ENCODE results near the gene SLC6A3. TPM values are rescaled to one million over a fixed set of nuclear protein-coding genes. Genes with fewer than 3 reads are reported as not detected.
A peak's percentile ranks its signal among the peaks of the same experiment; 100 is the strongest.

SLC6A3 gene
- total and polyA plus RNA-seq, 9 of the 15 experiments (the other 6 are each of a cell fraction or from before 2014, with no cell fraction given): not detected

- TF ChIP-seq ZNF407 (IDR thresholded peaks at IDR 0.05; ENCODE audit: low read depth): no peak
- TF ChIP-seq ZBTB17 (CRISPR knock-in tag; IDR thresholded peaks at IDR 0.05): peak; percentile 92
- TF ChIP-seq REST (IDR thresholded peaks at IDR 0.05; ENCODE audit: borderline replicate concordance): peak; percentile 77
- TF ChIP-seq REST (CRISPR knock-in tag; IDR thresholded peaks at IDR 0.05; ENCODE audit: low read depth): no peak
- no peak for TF ChIP-seq FOXM1 (IDR thresholded peaks at IDR 0.05; ENCODE audit: low read depth)
- TF ChIP-seq FOXM1 (CRISPR knock-in tag; IDR thresholded peaks at IDR 0.05; ENCODE audit: low read depth): no peak
- no peak for TF ChIP-seq ZNF644 (tag; IDR thresholded peaks at IDR 0.05; ENCODE audit: low read depth)
- TF ChIP-seq PHTF2 (CRISPR knock-in tag; IDR thresholded peaks at IDR 0.05): no peak
- TF ChIP-seq SP1 (CRISPR knock-in tag; IDR thresholded peaks at IDR 0.05): no peak
- peak; percentile 74 for TF ChIP-seq MAX (CRISPR knock-in tag; IDR thresholded peaks at IDR 0.05)
- peak; percentile 10; the same call in 1 of the 2 replicates for TF ChIP-seq PHF8 (IDR thresholded peaks at IDR 0.05; ENCODE audit: borderline replicate concordance, low read length)
Measured at GRCh38 chr5:1386274-1386717, 58.9 kb downstream of the SLC6A3 start (continued).
